Activated T-cell treated with anti-CD3 and anti-CD28 coated beads, Interleukin-2, amount 50 U/mL, for 1 hour (primary cell): ENCODE data around the gene BATF2.
A peak's percentile ranks its signal among the peaks of the same experiment; 100 is the strongest.
"Not testable (repeated sequence)": the region's sequence is repeated elsewhere in the genome, so short reads cannot be mapped to it uniquely, and the experiment has no call there.

ENCODE experiments used
- DNase-seq: peaks from one replicate; pipeline ENCODE4 v3.0.0-alpha.2; 2020

The BATF2 gene

GRCh38 chr11:65013130-65013887 is 16.5 kb upstream of the BATF2 start:
- peak; percentile 91 for DNase-seq

GRCh38 chr11:65008873-65009272 is 12.1 kb upstream of the BATF2 start:
- no peak for DNase-seq

GRCh38 chr11:65008016-65008415 is 11.2 kb upstream of the BATF2 start:
- DNase-seq: no peak

- DNase-seq: not testable (repeated sequence)
These were observed 7.2 kb upstream of the BATF2 start for GRCh38 chr11:65003968-65004367.

GRCh38 chr11:65003282-65003681 is 6.5 kb upstream of the BATF2 start:
- DNase-seq: no peak

GRCh38 chr11:65002706-65003105 is 5.9 kb upstream of the BATF2 start:
- DNase-seq: no peak

GRCh38 chr11:64999478-64999877 is 2.7 kb upstream of the BATF2 start:
- DNase-seq: no peak

- no peak for DNase-seq
These were observed 2.1 kb upstream of the BATF2 start for GRCh38 chr11:64998690-64999431.

GRCh38 chr11:64998141-64998540 is 1.4 kb upstream of the BATF2 start:
- no peak for DNase-seq

GRCh38 chr11:64996327-64996709 is 453 bp downstream of the BATF2 start:
- no peak for DNase-seq

- DNase-seq: no peak
These were observed 2.5 kb downstream of the BATF2 start for GRCh38 chr11:64994318-64994717.

- no peak for DNase-seq
These were observed 6.4 kb downstream of the BATF2 start for GRCh38 chr11:64990222-64990923.

- no peak for DNase-seq
These were observed 7.4 kb downstream of the BATF2 start for GRCh38 chr11:64989416-64989815.

GRCh38 chr11:64987998-64988854 is 8.5 kb downstream of the BATF2 start:
- DNase-seq: no peak

GRCh38 chr11:64983339-64983738 is 13.4 kb downstream of the BATF2 start:
- DNase-seq: not testable (repeated sequence)

GRCh38 chr11:64976651-64977050 is 20.1 kb downstream of the BATF2 start:
- DNase-seq: no peak

GRCh38 chr11:64974124-64974523 is 22.6 kb downstream of the BATF2 start:
- DNase-seq: no peak

GRCh38 chr11:64971421-64972233 is 25.1 kb downstream of the BATF2 start, which contains the start of gene MAJIN:
Gene MAJIN, minus strand, starts transcription at chr11:64972108. Its CDS starts 12,703 bp downstream, at chr11:64959405.
- DNase-seq: peak; percentile 89

GRCh38 chr11:64970731-64971151 is 26.0 kb downstream of the BATF2 start:
- DNase-seq: peak; percentile 29

GRCh38 chr11:64969209-64969608 is 27.6 kb downstream of the BATF2 start:
- no peak for DNase-seq

GRCh38 chr11:64967375-64967774 is 29.4 kb downstream of the BATF2 start:
- no peak for DNase-seq
